HT-29 (cell line): Measurements from ENCODE around the gene AP1S2. TPM values are rescaled to one million over a fixed set of nuclear protein-coding genes. Genes with fewer than 3 reads are reported as not detected.
A peak's percentile ranks its signal among the peaks of the same experiment; 100 is the strongest.

Experiments used
- DNase-seq: peaks from one replicate; pipeline ENCODE4 v3.0.0-alpha.2; 2015; ENCODE audit warnings: low spot score
- total RNA-seq: library from RNA; depleted of rRNA; stranded (reverse); fragments of >200 nt; shearing (Covaris generic); gene quantifications from 2 replicates; pipeline ENCODE4 v1.2.3, GENCODE V29; 2014; rRNA removed

AP1S2 gene
- total RNA-seq, 1 experiment from 2014 or later = 8.6 TPM

- DNase-seq = no peak
Observed at GRCh38 chrX:15812192-15812938, 42.2 kb downstream of the AP1S2 start.

DNA sequence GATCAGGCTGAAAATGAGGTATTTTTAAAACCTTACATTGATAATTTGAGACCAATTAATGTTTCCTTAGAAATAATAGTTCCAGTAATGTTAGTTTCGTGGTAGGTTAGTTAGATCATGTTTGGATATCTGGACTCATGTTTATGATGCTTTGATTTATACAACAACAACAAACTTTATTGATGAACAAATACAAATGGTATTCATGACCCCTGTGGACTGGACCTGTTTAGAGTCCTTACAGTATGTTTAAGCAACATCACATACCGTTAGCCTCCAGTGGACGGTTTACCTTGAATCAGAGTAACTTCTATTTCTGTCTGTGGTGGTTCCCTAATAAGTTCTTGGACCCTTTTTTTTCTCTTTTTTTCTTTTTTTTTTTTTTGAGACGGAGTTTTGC, 46.4 kb downstream of the AP1S2 start:
- DNase-seq = no peak

- no peak for DNase-seq
Observed at GRCh38 chrX:15804563-15804962, 50.0 kb downstream of the AP1S2 start.

DNA sequence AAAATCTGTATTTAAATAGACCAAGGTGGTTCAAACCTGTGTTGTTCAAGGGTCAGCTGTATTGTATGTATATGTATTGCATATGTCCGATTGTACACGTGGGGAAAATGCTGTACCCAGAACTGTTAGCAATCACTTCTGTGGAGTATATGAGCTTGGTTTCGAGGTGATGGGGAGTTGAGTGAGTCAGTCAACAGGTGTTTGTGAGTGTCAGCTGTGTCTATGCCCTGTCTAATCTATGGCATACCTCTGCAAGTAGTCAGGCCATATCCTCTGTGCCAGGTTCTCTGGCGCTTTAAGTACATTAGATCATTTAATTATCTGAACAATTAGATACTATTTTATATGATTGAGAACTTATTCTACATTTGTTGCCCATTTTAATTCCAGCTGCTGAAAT, 56.9 kb downstream of the AP1S2 start:
- no peak for DNase-seq

DNA sequence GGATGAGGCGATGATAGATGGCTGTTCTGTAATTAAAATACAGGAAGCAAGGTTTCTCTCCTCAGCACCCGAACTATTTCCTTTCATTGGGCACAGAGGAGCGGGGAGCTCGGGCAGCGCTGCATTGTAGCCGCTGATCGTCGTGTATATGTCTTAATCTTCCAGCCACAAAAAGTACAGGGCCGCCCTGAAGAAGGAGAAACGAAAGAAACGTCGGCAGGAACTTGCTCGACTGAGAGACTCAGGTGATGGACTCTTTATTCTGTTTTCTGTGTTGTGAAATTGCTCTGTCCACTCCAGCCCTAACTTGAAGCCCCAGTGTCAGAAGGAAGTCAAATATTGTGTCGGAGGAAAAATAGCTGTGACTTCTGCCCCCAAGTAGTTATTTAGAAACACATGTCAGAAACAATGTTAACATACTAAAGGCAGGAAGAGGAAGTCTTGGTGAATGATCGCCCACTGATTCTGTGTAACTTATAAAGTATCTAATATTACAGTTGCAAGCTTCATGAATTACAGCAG, 63.8 kb downstream of the AP1S2 start:
- DNase-seq = peak; percentile 5

DNA sequence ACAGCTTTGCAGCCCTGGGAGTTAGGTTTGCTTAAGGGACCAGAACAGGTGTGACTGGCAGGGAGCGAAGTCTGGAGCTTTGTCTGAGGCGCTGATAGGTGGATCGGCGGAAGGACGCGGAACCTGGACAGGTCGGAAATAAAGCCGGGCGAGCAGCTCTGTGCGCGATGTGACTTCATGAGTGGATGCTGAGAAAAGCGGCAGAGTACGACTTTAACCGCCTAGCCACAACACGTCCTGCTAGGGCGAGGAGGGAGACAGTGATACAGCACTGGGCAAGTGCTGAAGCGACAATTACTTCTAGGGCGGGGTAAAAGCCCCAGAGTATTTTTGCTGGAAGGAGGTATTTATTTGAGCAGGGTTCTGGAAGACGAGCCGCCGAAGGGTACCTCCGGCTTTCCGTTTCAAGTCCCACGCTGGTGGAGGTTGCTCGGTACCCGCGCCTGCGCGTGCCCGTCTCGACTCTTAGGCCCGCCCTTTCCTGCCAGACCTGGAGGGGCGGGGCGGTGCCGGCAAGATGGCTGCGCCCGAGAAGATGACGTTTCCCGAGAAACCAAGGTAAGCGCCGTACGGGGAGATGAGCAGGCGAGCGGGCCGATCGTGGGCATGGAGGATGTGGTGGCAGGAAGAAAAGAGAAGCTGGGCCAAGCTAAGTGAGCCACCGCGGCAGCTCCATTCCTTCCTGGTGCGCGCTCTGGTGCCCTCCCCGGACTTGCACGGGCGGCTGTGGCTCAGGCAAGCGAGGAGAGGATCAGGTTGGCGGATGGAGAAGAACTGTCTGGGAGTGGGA, 64.4 kb downstream of the AP1S2 start, which contains the start of gene ZRSR2:
ZRSR2 (plus strand) TSS at position 506 of the 790 bp plus-strand sequence; CDS start at position 518, 12 bp downstream.
- DNase-seq = peak; percentile 76

GRCh38 chrX:15786915-15787314, 67.7 kb downstream of the AP1S2 start:
- DNase-seq = no peak

- no peak for DNase-seq
Observed at GRCh38 chrX:15785176-15785750, 69.3 kb downstream of the AP1S2 start.

- DNase-seq = no peak
Observed at GRCh38 chrX:15781961-15782699, 72.5 kb downstream of the AP1S2 start.

Other genes with a start within 250 kb of the AP1S2 start
- 0.13 TPM in 1 of 2 replicates, not detected in the other for gene CLTRN, start 190.0 kb downstream of the AP1S2 start, total RNA-seq
- 0.71 and 1.8 TPM in 2 replicates for gene CA5B, start 116.5 kb downstream of the AP1S2 start, total RNA-seq
- gene ZRSR2, start 64.3 kb downstream of the AP1S2 start, total RNA-seq = 1.9 and 3.8 TPM in 2 replicates